Measurements from ENCODE around the gene PTPRN2.
"Not testable (repeated sequence)": the region's sequence is repeated elsewhere in the genome, so short reads cannot be mapped to it uniquely, and the experiment has no call there.

The PTPRN2 gene

DNA sequence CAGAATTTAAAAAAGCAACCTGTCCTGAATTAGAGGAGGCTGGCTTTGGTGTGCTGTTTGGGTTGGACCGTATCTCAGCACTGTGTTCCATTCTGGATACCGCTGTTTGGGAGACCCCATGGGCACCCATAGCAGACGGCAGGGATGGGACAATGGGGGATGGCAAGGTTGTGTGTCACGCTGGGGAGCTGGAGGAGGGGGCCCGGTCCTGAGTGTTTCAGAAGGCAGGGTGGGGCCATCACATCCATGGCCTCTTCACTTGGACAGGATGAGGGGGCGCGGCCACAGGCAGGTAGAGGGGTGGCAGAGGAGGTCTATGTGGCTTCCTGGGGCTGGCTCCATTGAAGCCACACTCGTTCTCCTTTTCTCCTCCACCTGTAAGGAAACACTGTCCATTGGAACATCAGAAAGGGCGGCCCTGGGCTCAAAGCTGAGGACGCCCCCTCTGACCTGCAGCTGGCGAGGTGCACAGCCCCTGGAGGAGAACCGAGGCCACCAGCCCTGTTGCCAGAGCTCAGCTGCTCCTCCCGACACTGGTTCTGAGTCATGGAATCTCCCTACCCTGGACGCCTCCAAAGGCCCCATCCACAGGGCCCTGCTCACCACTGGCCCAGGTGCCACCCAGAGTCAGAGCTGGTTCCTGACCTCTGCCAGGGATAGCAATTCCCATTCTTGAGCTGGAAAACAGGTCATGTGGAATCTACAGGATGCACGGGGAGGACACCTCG lies 663.6 kb downstream of the PTPRN2 start:
- TF ChIP-seq CTCF (IDR thresholded peaks at IDR 0.05; ENCODE audit: insufficient read depth, low read length, missing control alignments) = no peak
- no peak overlapping the region for H3K4me3 ChIP-seq (ENCODE audit: low read depth, low read length)
- POLR2A ChIA-PET = no interaction called here
- no peak for DNase-seq (ENCODE audit: low read depth, low spot score)
- CTCF ChIA-PET = no interaction called here

DNA sequence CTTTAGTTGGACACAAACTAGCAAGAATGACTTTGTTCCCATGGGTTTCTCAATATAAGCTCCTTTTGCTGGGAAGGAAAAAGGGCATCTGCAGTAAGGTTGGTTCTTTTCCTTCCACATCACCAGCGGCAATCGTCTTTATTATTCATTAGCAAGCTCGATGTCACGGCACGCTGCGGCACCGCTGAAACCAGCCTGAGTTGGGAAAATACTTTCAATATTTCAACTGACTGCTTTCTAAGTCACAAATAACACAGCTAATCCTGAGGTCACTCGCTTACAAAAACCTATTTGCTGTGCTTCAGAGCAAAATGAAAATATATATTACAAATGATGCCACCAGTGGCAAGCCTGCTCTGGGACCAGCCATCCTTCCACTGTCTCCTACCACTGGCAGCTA lies 665.0 kb downstream of the PTPRN2 start:
- H3K4me3 ChIP-seq (ENCODE audit: low read depth, low read length) = no peak overlapping the region
- TF ChIP-seq CTCF (IDR thresholded peaks at IDR 0.05; ENCODE audit: insufficient read depth, low read length, missing control alignments) = no peak
- CTCF ChIA-PET = no interaction called here
- no peak for DNase-seq (ENCODE audit: low read depth, low spot score)
- POLR2A ChIA-PET = no interaction called here

DNA sequence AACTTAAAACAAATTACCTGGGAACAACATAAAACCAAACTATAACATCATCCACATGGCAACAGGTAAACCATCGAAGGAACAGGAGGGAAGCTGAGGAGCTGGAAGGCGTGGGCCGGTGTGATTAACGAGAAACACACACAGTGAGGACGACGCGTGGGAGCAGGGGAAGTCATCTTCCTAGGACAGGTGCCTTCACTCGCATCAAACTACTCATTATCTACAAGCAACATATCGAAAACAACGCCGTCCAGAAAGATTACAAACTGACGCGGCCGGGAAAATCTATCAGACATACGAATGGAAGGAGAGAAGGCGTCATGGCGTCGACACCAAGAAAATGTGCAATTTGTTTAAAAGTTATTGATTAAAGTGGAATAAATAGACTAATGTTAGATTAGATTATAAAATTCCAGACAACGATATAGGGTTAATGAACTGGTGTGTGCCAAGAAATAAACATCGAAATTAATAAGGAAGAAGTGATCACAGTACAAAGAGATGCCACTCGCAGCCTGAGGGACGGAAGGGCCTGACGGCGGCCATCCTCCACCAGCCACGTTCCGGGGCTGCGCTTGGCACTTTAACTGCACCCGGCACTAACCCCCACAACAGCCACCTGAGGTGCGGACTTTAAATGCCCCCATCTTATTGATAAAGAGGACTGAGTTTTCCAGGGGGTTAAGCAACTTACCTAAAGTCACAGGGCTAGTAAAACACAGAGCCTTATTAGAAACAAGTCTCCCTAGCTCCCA lies 669.1 kb downstream of the PTPRN2 start:
- ChIA-PET CTCF (no interaction called here), POLR2A (no interaction called here)
- no peak for TF ChIP-seq CTCF (IDR thresholded peaks at IDR 0.05; ENCODE audit: insufficient read depth, low read length, missing control alignments)
- no peak overlapping the region for H3K4me3 ChIP-seq (ENCODE audit: low read depth, low read length)
- DNase-seq (ENCODE audit: low read depth, low spot score) = no peak

DNA sequence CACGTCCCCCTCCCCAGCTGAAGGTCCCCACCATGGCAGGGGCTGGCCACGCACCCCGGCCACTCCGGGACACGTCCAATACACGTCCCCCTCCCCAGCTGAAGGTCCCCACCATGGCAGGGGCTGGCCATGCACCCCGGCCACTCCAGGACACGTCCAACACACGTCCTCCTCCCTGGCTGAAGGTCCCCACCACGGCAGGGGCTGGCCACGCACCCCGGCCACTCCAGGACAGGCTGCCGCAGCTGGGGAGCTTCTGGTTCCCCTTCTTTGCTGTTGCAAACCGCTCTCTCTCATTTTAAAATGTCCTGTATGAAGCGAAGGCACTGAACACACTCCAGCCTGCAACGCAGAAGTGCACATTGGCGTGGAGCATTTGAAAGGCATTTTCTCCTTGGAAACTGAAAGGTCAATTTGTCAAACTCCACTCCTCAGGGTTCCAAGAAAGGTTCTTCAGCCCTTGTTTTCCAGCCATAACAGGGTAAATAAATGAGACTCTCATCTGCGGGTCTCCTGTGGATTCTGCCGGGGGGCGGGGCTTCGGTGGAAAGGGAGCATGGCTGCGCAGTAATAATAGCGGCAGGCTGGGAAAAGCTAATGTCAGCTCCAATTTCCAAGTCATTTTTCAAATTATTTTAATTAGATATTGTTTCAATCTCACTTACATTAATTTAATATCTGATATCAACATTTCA lies 670.5 kb downstream of the PTPRN2 start:
- TF ChIP-seq CTCF (IDR thresholded peaks at IDR 0.05; ENCODE audit: insufficient read depth, low read length, missing control alignments) = no peak
- DNase-seq (ENCODE audit: low read depth, low spot score) = no peak
- no peak overlapping the region for H3K4me3 ChIP-seq (ENCODE audit: low read depth, low read length)
- ChIA-PET CTCF (no interaction called here), POLR2A (no interaction called here)

- no peak for DNase-seq (ENCODE audit: low read depth, low spot score)
- ChIA-PET CTCF (no interaction called here), POLR2A (no interaction called here)
- no peak for TF ChIP-seq CTCF (IDR thresholded peaks at IDR 0.05; ENCODE audit: insufficient read depth, low read length, missing control alignments)
- H3K4me3 ChIP-seq (ENCODE audit: low read depth, low read length) = no peak overlapping the region
These were observed 677.2 kb downstream of the PTPRN2 start for GRCh38 chr7:157910446-157910845.

GRCh38 chr7:157910045-157910444 lies 677.6 kb downstream of the PTPRN2 start:
- DNase-seq (ENCODE audit: low read depth, low spot score); CTCF ChIA-PET; POLR2A ChIA-PET; H3K4me3 ChIP-seq (ENCODE audit: low read depth, low read length): not testable (repeated sequence)

Data from AG04449 (cell line).